Nephron progenitor cell (in vitro differentiated cells): ENCODE results near the gene C1orf52.

Source experiments
- DNase-seq: peaks from one replicate; pipeline ENCODE4 v3.0.0; 2021
- H3K27ac Mint-ChIP-seq: 2 replicates; pipeline ENCODE4 v1.8.0; 2021; ENCODE audit warnings: mild to moderate bottlenecking, moderate library complexity, mixed read lengths
- H3K27me3 Mint-ChIP-seq: 2 replicates; pipeline ENCODE4 v1.8.0; 2021; ENCODE audit warnings: mild to moderate bottlenecking, low read depth, mixed read lengths; ENCODE audit not compliant: poor library complexity
- H3K36me3 Mint-ChIP-seq: 2 replicates; pipeline ENCODE4 v1.8.0; 2021; ENCODE audit warnings: low read depth, mixed read lengths
- H3K4me1 Mint-ChIP-seq: 2 replicates; pipeline ENCODE4 v1.8.0; 2021; ENCODE audit warnings: mixed read lengths
- H3K4me3 Mint-ChIP-seq: 2 replicates; pipeline ENCODE4 v1.8.0; 2021; ENCODE audit warnings: mild to moderate bottlenecking, moderate library complexity, mixed read lengths
- H3K9me3 Mint-ChIP-seq: 2 replicates; pipeline ENCODE4 v1.8.0; 2021; ENCODE audit warnings: mild to moderate bottlenecking, moderate library complexity, mixed read lengths
- TF ChIP-seq, protein P1 (sequence below): fragments of 200-600 bp; sonication (generic); IDR thresholded peaks from 2 replicates; pipeline ENCODE4 v1.5.0; 2021; ENCODE audit warnings: antibody characterized with exemption

The C1orf52 gene

DNA sequence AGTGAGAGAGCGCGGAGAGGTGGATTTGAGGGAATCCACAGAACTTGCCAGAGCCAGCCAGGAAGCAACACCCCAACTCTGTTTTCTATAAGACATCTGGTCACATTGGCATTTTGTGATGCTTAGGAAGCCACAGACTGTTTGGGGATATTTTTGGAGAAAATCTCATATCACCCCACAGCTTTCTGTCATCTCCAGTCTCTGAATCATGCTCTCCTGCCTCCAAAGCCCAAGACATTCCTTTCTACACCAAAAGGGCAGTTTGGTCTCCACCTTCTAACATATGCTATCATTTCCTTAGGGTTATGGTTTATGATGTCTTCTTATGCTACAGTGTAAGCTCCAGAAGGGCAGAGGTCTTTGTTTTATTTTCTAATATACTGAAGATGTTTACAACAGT lies 31.4 kb upstream of the C1orf52 start:
- Mint-ChIP-seq H3K4me3 (no peak overlapping the region), H3K27me3 (peaks cover 10% of the 10 kb centered on the region), H3K27ac (no peak overlapping the region), H3K9me3 (no peaks in the 10 kb centered on the region), H3K4me1 (peaks cover 15% of the 10 kb centered on the region), H3K36me3 (no peaks in the 10 kb centered on the region)
- DNase-seq = no peak
- TF ChIP-seq, protein P1, sequence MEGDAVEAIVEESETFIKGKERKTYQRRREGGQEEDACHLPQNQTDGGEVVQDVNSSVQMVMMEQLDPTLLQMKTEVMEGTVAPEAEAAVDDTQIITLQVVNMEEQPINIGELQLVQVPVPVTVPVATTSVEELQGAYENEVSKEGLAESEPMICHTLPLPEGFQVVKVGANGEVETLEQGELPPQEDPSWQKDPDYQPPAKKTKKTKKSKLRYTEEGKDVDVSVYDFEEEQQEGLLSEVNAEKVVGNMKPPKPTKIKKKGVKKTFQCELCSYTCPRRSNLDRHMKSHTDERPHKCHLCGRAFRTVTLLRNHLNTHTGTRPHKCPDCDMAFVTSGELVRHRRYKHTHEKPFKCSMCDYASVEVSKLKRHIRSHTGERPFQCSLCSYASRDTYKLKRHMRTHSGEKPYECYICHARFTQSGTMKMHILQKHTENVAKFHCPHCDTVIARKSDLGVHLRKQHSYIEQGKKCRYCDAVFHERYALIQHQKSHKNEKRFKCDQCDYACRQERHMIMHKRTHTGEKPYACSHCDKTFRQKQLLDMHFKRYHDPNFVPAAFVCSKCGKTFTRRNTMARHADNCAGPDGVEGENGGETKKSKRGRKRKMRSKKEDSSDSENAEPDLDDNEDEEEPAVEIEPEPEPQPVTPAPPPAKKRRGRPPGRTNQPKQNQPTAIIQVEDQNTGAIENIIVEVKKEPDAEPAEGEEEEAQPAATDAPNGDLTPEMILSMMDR = no peak

DNA sequence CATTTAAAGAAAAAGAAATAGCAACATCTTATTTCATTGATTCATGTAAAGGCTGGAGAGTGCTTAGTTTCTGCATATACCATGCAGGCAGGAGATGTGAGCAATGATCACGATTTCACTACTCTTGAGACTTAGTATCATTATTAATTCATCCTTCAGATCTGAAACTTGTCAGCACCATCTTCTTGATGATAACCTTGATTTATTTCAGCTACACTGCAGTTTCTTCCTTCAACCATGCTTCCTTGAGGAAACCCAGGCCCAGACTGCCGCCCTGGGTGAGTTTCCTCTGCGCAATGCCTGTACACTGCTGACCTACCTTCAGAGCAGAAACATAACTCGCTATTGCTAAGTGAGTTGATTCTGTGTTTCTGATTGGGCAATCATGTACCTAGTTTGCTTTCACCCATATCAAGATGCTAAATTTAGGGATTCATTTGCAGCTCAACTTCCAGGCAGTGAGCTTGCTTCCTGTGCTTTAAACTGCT lies 30.4 kb upstream of the C1orf52 start:
- H3K36me3 Mint-ChIP-seq = no peaks in the 10 kb centered on the region
- H3K27me3 Mint-ChIP-seq = peaks cover 13% of the 10 kb centered on the region
- no peak overlapping the region for H3K4me3 Mint-ChIP-seq
- no peak for DNase-seq
- no peak overlapping the region for H3K27ac Mint-ChIP-seq
- TF ChIP-seq, protein P1 = no peak
- H3K9me3 Mint-ChIP-seq = no peaks in the 10 kb centered on the region
- peaks cover 9% of the 10 kb centered on the region for H3K4me1 Mint-ChIP-seq

- DNase-seq = no peak
- H3K27me3 Mint-ChIP-seq = peaks cover 13% of the 10 kb centered on the region
- peaks cover 4% of the 10 kb centered on the region for H3K4me1 Mint-ChIP-seq
- no peak overlapping the region for H3K4me3 Mint-ChIP-seq
- no peak overlapping the region for H3K27ac Mint-ChIP-seq
- TF ChIP-seq, protein P1 = no peak
- no peaks in the 10 kb centered on the region for H3K36me3 Mint-ChIP-seq
- no peaks in the 10 kb centered on the region for H3K9me3 Mint-ChIP-seq
Observed at GRCh38 chr1:85289207-85289847, 29.9 kb upstream of the C1orf52 start.

DNA sequence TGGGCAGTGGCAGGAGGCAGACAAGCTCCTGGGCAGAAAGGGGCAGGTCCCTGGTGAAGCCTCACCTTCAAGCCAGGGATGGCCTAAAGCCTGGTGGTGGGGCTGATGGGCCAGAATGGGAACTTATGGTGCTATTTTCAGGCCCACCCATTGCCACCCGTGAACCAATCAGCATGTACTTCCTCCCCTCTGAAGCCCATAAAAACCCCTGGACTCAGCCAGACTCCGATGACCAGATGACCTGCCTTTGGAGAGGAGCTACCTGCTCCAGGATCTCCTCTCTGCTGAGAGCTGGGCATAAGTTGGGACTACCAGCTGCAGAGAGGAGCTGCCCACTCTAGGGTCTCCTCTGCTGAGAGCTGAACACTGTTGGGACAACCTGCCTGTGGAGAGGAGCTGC lies 24.7 kb upstream of the C1orf52 start:
- Mint-ChIP-seq H3K4me3 (no peak overlapping the region), H3K27me3 (peaks cover 18% of the 10 kb centered on the region), H3K9me3 (no peaks in the 10 kb centered on the region), H3K27ac (no peak overlapping the region), H3K36me3 (no peaks in the 10 kb centered on the region), H3K4me1 (peaks cover 6% of the 10 kb centered on the region)
- DNase-seq = no peak
- TF ChIP-seq, protein P1 = no peak

DNA sequence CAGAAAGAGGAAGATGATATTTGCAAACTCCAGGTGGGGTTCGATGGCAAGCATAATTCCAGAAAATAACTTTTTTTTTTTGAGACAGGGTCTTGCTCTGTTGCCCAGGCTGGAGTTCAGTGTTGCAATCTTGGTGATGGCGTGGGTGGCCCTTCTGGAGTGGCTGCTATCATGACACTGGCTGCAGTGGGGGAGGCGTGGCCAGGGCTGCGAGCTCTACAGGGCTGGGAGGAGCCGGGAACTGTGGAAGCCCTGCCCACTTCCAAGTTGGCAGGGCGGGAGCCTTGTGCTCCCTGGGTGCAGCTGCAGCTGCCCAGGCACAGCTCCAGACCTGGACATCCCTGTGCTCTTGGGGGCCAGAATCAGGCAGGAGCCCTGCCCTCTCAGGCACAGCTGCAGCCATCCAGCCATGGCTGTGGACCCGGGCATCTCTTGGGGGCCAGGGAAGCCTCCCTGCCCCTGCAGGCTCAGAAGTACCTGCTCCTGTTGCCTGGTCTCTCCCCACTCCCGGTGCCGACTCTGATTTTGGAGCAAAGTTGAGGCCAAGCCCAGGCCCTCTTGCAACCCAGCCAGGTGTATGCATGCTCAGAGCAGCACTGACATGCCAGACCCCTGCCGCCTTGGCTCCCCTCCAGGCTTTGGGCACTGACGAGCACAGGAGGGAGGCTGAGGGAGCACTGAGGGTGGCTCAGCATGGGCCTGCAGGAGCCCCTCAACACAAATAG lies 24.2 kb upstream of the C1orf52 start:
- DNase-seq = no peak
- TF ChIP-seq, protein P1 = no peak
- peaks cover 12% of the 10 kb centered on the region for H3K4me1 Mint-ChIP-seq
- H3K27ac Mint-ChIP-seq = no peak overlapping the region
- no peaks in the 10 kb centered on the region for H3K36me3 Mint-ChIP-seq
- H3K27me3 Mint-ChIP-seq = peaks cover 18% of the 10 kb centered on the region
- no peak overlapping the region for H3K4me3 Mint-ChIP-seq
- no peaks in the 10 kb centered on the region for H3K9me3 Mint-ChIP-seq
